HG03097 (cell line): ENCODE data around the gene RRAD.
"Not testable (repeated sequence)": the region's sequence is repeated elsewhere in the genome, so short reads cannot be mapped to it uniquely, and the experiment has no call there.

Source experiments
- ATAC-seq: cut with Tn5 transposase; IDR thresholded peaks from one replicate; pipeline ENCODE4 v1.9.1; 2021; ENCODE audit not compliant: unreplicated experiment, low FRiP score

Gene RRAD

GRCh38 chr16:66903544-66904427, 21.5 kb downstream of the RRAD start:
- ATAC-seq = no peak

- no peak for ATAC-seq
Observed at GRCh38 chr16:66902648-66903543, 22.4 kb downstream of the RRAD start.

- ATAC-seq = no peak
Observed at GRCh38 chr16:66901626-66902025, 23.7 kb downstream of the RRAD start.

GRCh38 chr16:66900721-66901441, 24.5 kb downstream of the RRAD start:
- ATAC-seq = no peak

GRCh38 chr16:66899945-66900710, 25.2 kb downstream of the RRAD start:
- no peak for ATAC-seq

- ATAC-seq = no peak
Observed at GRCh38 chr16:66899310-66899944, 25.9 kb downstream of the RRAD start.

GRCh38 chr16:66898933-66899309, 26.4 kb downstream of the RRAD start:
- ATAC-seq = no peak

- ATAC-seq = no peak
Observed at GRCh38 chr16:66898207-66898606, 27.1 kb downstream of the RRAD start.

- not testable (repeated sequence) for ATAC-seq
Observed at GRCh38 chr16:66896682-66897081, 28.7 kb downstream of the RRAD start.

- no peak for ATAC-seq
Observed at GRCh38 chr16:66895999-66896398, 29.3 kb downstream of the RRAD start.

GRCh38 chr16:66895689-66895979, 29.7 kb downstream of the RRAD start:
- no peak for ATAC-seq

GRCh38 chr16:66894948-66895688, 30.2 kb downstream of the RRAD start:
- no peak for ATAC-seq

GRCh38 chr16:66894055-66894454, 31.3 kb downstream of the RRAD start:
- ATAC-seq = no peak

GRCh38 chr16:66891797-66892196, 33.5 kb downstream of the RRAD start:
- no peak for ATAC-seq

- no peak for ATAC-seq
Observed at GRCh38 chr16:66891360-66891759, 34.0 kb downstream of the RRAD start.

GRCh38 chr16:66890799-66891198, 34.5 kb downstream of the RRAD start:
- ATAC-seq = no peak

- ATAC-seq = no peak
Observed at GRCh38 chr16:66889622-66890021, 35.7 kb downstream of the RRAD start.

- no peak for ATAC-seq
Observed at GRCh38 chr16:66888647-66889615, 36.4 kb downstream of the RRAD start.
